DMS79 treated with DMSO at 0.1 percent for 48 hours (cell line): Measurements from ENCODE around the gene EDA.
"Not testable (repeated sequence)": the region's sequence is repeated elsewhere in the genome, so short reads cannot be mapped to it uniquely, and the experiment has no call there.

Experiments
- DNase-seq: peaks from one replicate; lab custom pipeline; 2025; lab: John Stamatoyannopoulos, UW

EDA gene

DNA sequence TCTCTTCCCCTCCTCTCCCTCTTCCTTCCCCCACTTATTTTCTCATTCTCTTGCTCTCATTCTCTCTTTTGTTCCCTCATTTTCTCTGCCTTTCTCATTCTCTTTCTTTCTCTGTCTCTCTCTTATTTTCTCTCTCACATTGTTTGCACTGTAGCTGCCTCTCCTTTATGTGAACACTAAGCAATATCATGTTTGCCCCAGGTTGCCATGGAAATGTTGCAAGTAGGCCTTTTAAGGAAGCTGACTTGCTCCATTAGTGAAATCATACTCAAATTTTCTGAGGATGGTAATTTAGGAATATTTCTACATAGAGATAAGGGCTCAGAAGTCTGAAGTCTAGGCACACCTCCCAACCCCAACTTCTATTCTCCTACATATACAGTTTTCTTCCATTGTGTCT lies 130.1 kb downstream of the EDA start:
- no peak for DNase-seq

DNA sequence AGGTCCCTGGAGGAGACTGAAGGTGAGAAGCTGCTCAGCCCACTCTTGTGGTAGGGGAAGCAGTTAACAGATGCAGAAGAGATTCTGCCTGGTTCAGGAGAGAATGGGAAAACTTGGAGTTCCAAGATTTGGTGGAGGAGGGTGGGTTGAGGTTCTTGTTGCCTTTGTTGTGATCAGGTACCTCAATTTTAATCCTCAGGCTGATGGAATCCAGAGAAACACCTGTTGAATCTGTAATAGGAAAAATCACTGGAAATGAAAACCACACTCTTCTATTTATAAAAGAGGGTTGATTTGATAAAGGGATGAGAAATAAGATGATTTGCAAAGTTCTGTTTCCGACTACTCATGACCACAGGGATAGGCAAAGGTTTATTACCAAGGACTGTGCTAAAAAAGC lies 132.1 kb downstream of the EDA start:
- no peak for DNase-seq

DNA sequence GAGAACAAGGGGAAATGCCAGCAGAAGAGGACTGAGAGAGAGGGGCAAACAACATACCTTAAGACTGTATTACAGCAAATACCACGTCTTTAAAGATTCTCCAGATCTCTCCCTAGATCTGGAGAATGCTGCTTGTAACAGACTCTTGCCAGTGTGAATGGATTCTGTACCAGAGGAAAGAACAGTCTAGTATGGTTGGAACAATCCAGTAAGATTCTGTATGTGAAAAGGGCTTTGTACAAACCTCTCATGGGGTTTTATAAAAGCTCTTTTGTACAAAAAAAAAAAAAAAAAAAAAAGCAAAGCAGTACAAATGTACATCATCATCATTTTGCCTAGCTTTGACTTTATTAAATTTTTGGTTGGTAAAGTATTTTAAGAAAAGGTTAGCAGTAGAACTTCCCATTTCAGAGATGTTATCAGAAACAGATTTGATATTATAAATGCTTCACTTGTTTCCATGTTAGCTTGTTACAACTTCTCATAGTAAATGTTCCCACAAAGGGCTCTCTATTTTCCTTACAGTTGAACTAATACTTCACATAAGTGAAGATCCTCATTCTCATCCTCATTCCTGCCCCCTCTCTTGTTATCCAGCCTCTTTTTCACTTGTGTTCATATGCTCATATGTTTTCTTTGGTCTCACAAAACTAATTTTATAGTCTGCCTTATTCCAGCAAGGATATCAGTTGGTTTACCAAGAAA lies 144.2 kb downstream of the EDA start:
- DNase-seq = no peak

- no peak for DNase-seq
These were observed 145.7 kb downstream of the EDA start for GRCh38 chrX:69761633-69762032.

- no peak for DNase-seq
These were observed 146.4 kb downstream of the EDA start for GRCh38 chrX:69762340-69762739.

- DNase-seq = no peak
These were observed 177.5 kb downstream of the EDA start for GRCh38 chrX:69793260-69793935.

GRCh38 chrX:69795702-69796101 lies 179.8 kb downstream of the EDA start:
- no peak for DNase-seq

- DNase-seq = no peak
These were observed 191.5 kb downstream of the EDA start for GRCh38 chrX:69807400-69807799.

- no peak for DNase-seq
These were observed 192.5 kb downstream of the EDA start for GRCh38 chrX:69808375-69808774.

GRCh38 chrX:69813677-69814076 lies 197.8 kb downstream of the EDA start:
- no peak for DNase-seq

DNA sequence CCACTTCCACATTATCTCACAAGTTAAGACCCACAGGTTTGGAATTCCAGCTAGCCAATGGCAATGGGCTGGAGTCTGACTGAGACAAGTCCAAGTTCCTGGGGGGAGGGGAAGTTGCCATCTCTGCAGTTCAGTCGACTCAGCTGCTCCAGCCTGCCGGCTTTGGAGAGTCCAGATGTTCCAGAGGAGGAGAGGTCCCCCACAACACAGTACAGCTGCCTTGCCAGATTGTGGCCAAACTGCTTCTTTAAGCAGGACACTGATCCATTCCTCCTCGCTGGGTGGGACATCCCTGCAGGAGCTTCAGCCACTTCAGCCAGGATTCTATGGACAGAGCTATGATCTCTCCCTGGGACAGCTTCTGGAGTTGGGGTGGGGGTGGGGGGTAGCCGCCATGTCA lies 199.2 kb downstream of the EDA start:
- DNase-seq = no peak

- no peak for DNase-seq
These were observed 199.6 kb downstream of the EDA start for GRCh38 chrX:69815519-69815918.

DNA sequence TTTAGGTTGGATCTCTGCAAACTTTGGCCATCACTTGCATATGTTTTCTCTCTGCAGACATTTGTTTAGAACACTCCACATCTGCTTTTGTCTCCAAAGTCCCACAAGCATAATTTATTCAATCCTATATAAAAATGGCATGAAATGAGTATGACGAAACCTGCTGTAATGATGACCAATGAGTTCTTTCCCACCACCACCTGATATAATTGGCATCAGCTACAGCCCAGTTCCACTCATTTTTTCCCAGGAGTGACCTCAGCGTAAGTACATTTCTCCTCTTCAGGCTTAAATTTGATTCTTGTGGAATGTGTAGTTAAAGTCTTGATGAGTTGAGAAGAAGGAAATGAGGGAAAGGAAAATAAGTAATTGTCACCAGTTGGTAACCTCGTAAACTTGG lies 228.7 kb downstream of the EDA start:
- no peak for DNase-seq

DNA sequence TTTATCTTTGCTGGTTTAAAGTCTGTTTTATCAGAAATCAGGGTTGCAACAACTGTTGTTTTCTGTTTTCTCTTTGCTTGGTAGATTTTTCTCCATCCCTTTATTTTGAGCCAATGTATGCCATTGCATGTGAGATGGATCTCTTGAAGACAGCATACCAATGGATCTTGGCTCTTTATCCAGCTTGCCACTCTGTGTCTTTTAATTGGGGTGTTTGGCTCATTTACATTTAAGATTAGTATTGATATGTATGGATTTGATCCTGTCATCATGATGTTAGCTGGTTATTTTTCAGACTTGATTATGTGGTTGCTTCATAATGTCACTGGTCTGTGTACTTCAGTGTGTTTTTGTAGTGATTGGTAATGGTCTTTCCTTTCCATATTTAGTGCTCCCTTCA lies 244.1 kb downstream of the EDA start:
- DNase-seq = not testable (repeated sequence)

DNA sequence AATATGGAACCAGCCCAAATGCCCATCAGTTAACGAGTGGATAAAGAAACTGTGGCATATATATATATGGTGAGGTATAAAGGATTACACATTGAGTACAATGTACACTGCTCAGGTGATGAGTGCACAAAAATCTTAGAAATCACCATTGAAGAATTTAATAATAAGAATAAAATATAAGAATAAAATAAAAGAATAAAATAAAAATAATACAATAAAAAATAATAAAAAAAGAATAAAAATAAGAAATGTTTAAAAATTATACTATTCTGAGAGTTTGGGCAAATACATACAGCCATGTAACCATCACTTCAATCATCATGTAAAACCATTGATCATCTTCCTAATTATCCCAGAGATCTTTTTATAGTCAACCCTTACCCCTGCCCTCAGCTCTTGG lies 260.3 kb downstream of the EDA start:
- no peak for DNase-seq

- no peak for DNase-seq
These were observed 268.3 kb downstream of the EDA start for GRCh38 chrX:69884210-69884609.

DNA sequence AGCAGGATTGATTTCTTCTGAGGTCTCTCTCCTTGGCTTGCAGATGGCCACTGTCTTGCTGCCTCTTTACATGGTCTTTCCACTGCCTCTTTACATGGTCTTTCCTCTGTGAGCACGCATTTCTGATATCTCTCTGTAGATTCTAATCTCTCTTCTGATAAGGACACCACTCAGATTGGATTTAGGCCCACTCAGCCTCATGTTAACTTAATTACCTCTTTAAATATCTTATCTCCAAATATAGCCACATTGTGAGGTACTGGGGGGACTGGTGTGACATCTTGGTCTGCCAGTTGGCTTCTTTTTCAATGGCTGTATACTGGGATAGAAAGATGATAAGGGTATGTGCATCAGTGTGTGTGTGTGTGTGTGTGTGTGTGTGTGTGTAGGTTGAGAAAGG lies 280.1 kb downstream of the EDA start:
- DNase-seq = no peak

DNA sequence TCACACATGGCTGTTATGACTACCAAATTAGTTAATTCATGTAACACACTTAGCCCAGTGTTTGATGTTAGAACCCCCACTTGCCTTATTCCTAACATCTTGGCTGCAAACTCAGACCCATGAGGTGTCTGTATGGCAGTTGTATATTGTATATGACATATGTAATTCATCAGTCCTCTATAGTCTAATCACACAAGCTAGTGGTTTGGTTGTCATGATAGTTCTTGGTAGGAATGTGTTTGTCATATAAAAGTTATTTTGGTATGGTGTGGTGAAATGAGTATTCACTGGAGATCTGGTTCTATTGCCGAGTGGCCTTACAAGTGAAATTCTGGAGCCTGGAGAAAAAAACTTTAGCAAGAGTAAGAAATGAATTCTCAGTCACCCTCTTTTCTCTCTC lies 284.6 kb downstream of the EDA start:
- DNase-seq = no peak

DNA sequence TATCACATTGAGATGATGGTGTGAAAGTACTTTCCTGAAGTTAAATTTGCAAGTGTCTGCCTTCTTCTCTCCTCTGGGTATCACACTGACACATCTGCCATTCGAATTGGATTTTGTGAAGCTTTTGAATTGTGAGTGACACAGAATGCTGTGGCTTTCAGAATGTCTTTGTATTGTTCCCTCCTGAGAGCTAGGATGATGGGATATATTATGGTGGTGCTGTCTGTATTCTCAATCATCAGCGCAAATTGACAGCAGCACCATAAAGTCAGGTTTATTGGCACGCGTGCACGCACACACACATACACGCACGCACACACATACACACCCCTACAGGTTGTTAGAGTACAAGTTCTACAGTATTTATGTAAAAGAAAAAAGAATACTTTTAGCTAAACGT lies 290.5 kb downstream of the EDA start:
- no peak for DNase-seq

GRCh38 chrX:69914781-69915180 lies 298.9 kb downstream of the EDA start:
- DNase-seq = no peak

DNA sequence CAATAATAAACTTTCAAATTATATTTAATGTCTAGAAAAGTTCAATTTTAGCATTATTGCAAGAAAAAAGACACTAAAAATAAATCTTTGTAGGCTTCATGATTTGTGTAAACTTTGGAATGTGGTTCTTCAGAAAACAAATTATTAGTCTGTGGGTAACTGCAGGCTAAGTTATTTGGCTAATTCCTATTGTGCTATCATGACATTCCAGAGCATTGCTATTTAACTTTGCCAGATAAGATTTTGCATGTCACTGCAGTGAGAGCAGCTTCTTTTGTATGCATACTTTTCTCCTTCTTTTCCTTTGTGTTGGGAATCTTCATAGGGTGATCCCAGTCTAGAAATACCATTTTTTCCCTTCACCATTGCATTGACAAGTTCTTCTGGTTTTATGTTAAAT lies 303.8 kb downstream of the EDA start:
- DNase-seq = no peak

GRCh38 chrX:69932323-69932722 lies 316.4 kb downstream of the EDA start:
- DNase-seq = peak; percentile 0

GRCh38 chrX:69948276-69948797 lies 332.4 kb downstream of the EDA start:
- no peak for DNase-seq

- DNase-seq = no peak
These were observed 335.8 kb downstream of the EDA start for GRCh38 chrX:69951753-69952152.
